ENCODE data around the gene GPC3. TPM values are rescaled to one million over a fixed set of nuclear protein-coding genes. Genes with fewer than 3 reads are reported as not detected.

The GPC3 gene
- polyA plus RNA-seq, 1 of the 3 experiments (the other 2 are of a cell fraction), result 1.4 TPM

DNA sequence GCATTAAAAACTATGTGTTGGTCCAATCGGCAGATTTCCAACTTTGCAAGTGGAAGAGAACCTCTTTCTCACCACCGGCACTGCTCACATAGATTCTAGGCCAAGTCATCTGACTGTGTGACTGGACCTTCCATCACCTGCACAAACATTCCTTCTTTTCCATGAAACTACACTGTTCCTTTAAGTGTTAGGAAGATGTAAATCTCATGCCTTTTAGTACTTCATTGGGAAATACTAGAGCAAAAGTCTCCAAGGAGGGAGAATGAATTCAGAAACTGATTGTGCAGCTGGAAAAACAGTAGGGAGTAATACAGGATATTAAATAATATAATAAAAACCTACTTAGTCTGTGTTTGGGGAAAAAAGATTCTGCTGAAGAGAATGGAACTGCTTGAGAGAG is 238.2 kb downstream of the GPC3 start:
- TF ChIP-seq POLR2AphosphoS5 (IDR thresholded peaks at IDR 0.05; ENCODE audit: low read depth, low read length), result no peak
- no peak for TF ChIP-seq JUND (IDR thresholded peaks at IDR 0.05)
- TF ChIP-seq, protein P1, sequence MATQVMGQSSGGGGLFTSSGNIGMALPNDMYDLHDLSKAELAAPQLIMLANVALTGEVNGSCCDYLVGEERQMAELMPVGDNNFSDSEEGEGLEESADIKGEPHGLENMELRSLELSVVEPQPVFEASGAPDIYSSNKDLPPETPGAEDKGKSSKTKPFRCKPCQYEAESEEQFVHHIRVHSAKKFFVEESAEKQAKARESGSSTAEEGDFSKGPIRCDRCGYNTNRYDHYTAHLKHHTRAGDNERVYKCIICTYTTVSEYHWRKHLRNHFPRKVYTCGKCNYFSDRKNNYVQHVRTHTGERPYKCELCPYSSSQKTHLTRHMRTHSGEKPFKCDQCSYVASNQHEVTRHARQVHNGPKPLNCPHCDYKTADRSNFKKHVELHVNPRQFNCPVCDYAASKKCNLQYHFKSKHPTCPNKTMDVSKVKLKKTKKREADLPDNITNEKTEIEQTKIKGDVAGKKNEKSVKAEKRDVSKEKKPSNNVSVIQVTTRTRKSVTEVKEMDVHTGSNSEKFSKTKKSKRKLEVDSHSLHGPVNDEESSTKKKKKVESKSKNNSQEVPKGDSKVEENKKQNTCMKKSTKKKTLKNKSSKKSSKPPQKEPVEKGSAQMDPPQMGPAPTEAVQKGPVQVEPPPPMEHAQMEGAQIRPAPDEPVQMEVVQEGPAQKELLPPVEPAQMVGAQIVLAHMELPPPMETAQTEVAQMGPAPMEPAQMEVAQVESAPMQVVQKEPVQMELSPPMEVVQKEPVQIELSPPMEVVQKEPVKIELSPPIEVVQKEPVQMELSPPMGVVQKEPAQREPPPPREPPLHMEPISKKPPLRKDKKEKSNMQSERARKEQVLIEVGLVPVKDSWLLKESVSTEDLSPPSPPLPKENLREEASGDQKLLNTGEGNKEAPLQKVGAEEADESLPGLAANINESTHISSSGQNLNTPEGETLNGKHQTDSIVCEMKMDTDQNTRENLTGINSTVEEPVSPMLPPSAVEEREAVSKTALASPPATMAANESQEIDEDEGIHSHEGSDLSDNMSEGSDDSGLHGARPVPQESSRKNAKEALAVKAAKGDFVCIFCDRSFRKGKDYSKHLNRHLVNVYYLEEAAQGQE (IDR thresholded peaks at IDR 0.05; ENCODE audit: low read depth, low read length), result no peak
- no peak for TF ChIP-seq FOXM1 (IDR thresholded peaks at IDR 0.05; ENCODE audit: low read depth)
- TF ChIP-seq, protein P2, sequence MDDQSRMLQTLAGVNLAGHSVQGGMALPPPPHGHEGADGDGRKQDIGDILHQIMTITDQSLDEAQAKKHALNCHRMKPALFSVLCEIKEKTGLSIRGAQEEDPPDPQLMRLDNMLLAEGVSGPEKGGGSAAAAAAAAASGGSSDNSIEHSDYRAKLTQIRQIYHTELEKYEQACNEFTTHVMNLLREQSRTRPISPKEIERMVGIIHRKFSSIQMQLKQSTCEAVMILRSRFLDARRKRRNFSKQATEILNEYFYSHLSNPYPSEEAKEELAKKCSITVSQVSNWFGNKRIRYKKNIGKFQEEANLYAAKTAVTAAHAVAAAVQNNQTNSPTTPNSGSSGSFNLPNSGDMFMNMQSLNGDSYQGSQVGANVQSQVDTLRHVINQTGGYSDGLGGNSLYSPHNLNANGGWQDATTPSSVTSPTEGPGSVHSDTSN (IDR thresholded peaks at IDR 0.05), result no peak
- TF ChIP-seq, protein P3, sequence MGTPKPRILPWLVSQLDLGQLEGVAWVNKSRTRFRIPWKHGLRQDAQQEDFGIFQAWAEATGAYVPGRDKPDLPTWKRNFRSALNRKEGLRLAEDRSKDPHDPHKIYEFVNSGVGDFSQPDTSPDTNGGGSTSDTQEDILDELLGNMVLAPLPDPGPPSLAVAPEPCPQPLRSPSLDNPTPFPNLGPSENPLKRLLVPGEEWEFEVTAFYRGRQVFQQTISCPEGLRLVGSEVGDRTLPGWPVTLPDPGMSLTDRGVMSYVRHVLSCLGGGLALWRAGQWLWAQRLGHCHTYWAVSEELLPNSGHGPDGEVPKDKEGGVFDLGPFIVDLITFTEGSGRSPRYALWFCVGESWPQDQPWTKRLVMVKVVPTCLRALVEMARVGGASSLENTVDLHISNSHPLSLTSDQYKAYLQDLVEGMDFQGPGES (IDR thresholded peaks at IDR 0.05; ENCODE audit: low read depth, low read length), result no peak
- TF ChIP-seq RXRA (IDR thresholded peaks at IDR 0.05; ENCODE audit: borderline replicate concordance, low read depth), result no peak
- TF ChIP-seq RCOR1 (IDR thresholded peaks at IDR 0.05; ENCODE audit: low read length), result no peak
- no peak for TF ChIP-seq EP300 (IDR thresholded peaks at IDR 0.05; ENCODE audit: borderline replicate concordance in 1 of 2, low read depth in 1 of 2, low read length in 1 of 2)
- no peak for TF ChIP-seq NRF1 (IDR thresholded peaks at IDR 0.05; ENCODE audit: low read depth, low read length)
- no peak for TF ChIP-seq TCF12 (IDR thresholded peaks at IDR 0.05)
- no peak for TF ChIP-seq MXI1 (IDR thresholded peaks at IDR 0.05; ENCODE audit: low read depth, low read length)
- TF ChIP-seq, protein P4, sequence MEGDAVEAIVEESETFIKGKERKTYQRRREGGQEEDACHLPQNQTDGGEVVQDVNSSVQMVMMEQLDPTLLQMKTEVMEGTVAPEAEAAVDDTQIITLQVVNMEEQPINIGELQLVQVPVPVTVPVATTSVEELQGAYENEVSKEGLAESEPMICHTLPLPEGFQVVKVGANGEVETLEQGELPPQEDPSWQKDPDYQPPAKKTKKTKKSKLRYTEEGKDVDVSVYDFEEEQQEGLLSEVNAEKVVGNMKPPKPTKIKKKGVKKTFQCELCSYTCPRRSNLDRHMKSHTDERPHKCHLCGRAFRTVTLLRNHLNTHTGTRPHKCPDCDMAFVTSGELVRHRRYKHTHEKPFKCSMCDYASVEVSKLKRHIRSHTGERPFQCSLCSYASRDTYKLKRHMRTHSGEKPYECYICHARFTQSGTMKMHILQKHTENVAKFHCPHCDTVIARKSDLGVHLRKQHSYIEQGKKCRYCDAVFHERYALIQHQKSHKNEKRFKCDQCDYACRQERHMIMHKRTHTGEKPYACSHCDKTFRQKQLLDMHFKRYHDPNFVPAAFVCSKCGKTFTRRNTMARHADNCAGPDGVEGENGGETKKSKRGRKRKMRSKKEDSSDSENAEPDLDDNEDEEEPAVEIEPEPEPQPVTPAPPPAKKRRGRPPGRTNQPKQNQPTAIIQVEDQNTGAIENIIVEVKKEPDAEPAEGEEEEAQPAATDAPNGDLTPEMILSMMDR (IDR thresholded peaks at IDR 0.05), result no peak
- TF ChIP-seq, protein P5, sequence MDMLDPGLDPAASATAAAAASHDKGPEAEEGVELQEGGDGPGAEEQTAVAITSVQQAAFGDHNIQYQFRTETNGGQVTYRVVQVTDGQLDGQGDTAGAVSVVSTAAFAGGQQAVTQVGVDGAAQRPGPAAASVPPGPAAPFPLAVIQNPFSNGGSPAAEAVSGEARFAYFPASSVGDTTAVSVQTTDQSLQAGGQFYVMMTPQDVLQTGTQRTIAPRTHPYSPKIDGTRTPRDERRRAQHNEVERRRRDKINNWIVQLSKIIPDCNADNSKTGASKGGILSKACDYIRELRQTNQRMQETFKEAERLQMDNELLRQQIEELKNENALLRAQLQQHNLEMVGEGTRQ (IDR thresholded peaks at IDR 0.05; ENCODE audit: borderline replicate concordance, low read depth, low read length), result no peak
- no peaks in the 10 kb centered on the region for H3K79me2 ChIP-seq (ENCODE audit: insufficient read depth)
- no peaks in the 10 kb centered on the region for H3K9me3 ChIP-seq
- ChIA-PET POLR2A (no interaction called here), CTCF (no interaction called here)
- no peak overlapping the region for H3K4me3 ChIP-seq (ENCODE audit: low read depth in 2 of 2, low read length in 1 of 2)
- no peaks in the 10 kb centered on the region for H3K36me3 ChIP-seq (replicated peaks in 1 of 2; ENCODE audit: control insufficient read depth in 1 of 2, insufficient read depth in 2 of 2, low read length in 1 of 2)
- no peak for DNase-seq
- H4K20me1 ChIP-seq (ENCODE audit: insufficient read depth), result no peaks in the 10 kb centered on the region
- H3K9ac ChIP-seq, result no peak overlapping the region
- H3K9me2 ChIP-seq, result no peaks in the 10 kb centered on the region
- no peak overlapping the region for H3K27ac ChIP-seq (ENCODE audit: low read depth in 2 of 2, low read length in 1 of 2)
- H3K4me1 ChIP-seq (ENCODE audit: control insufficient read depth in 1 of 2, insufficient read depth in 2 of 2, low read depth in 1 of 2, low read length in 1 of 2), result peaks cover 0 to 8% of the 10 kb centered on the region in 2 experiments; a peak in 2 of 4 replicates
- H2AFZ ChIP-seq (ENCODE audit: low read depth), result no peak overlapping the region
- H3K4me2 ChIP-seq, result no peak overlapping the region
- peaks cover 4% of the 10 kb centered on the region; the same call in 1 of the 2 replicates for H3K27me3 ChIP-seq (ENCODE audit: insufficient read depth)
- no peaks in the 10 kb centered on the region for H3F3A ChIP-seq (replicated peaks; ENCODE audit: insufficient read depth)
- 56% methylated on average over 2 of the region's 2 CpGs for WGBS (ENCODE audit: low lambda C conversion rate)

Data from SK-N-SH (cell line).